ENCODE data around the gene ANKK1. TPM values are rescaled to one million over a fixed set of nuclear protein-coding genes. Genes with fewer than 3 reads are reported as not detected.

The ANKK1 gene
- total RNA-seq, 1 donor = not detected

DNA sequence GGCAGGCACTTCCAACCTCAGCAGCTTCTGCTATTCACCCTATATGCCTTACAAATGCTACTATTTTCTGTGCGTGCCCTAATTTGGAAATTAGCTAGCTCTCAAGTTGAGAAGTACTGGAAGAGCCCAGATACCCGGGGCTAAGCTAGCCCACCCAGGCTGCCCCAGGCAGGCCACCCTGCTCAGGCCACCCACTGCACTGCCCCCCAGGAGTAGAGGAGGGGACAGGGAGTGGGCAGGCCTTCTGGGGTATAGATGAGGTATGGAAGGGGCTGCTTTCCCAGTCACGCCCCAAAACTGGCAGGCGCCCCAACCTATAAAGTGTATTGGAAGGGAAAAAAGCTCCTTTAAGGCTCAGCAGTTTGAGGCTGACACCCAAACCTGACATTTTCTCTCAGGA, 44.2 kb downstream of the ANKK1 start:
- DNase-seq (ENCODE audit: low read depth) = no peak
- H3K4me3 ChIP-seq (ENCODE audit: low read depth, low read length) = no peak overlapping the region
- TF ChIP-seq, protein P1, sequence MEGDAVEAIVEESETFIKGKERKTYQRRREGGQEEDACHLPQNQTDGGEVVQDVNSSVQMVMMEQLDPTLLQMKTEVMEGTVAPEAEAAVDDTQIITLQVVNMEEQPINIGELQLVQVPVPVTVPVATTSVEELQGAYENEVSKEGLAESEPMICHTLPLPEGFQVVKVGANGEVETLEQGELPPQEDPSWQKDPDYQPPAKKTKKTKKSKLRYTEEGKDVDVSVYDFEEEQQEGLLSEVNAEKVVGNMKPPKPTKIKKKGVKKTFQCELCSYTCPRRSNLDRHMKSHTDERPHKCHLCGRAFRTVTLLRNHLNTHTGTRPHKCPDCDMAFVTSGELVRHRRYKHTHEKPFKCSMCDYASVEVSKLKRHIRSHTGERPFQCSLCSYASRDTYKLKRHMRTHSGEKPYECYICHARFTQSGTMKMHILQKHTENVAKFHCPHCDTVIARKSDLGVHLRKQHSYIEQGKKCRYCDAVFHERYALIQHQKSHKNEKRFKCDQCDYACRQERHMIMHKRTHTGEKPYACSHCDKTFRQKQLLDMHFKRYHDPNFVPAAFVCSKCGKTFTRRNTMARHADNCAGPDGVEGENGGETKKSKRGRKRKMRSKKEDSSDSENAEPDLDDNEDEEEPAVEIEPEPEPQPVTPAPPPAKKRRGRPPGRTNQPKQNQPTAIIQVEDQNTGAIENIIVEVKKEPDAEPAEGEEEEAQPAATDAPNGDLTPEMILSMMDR (IDR thresholded peaks at IDR 0.05; ENCODE audit: insufficient read depth, low read length) = no peak

DNA sequence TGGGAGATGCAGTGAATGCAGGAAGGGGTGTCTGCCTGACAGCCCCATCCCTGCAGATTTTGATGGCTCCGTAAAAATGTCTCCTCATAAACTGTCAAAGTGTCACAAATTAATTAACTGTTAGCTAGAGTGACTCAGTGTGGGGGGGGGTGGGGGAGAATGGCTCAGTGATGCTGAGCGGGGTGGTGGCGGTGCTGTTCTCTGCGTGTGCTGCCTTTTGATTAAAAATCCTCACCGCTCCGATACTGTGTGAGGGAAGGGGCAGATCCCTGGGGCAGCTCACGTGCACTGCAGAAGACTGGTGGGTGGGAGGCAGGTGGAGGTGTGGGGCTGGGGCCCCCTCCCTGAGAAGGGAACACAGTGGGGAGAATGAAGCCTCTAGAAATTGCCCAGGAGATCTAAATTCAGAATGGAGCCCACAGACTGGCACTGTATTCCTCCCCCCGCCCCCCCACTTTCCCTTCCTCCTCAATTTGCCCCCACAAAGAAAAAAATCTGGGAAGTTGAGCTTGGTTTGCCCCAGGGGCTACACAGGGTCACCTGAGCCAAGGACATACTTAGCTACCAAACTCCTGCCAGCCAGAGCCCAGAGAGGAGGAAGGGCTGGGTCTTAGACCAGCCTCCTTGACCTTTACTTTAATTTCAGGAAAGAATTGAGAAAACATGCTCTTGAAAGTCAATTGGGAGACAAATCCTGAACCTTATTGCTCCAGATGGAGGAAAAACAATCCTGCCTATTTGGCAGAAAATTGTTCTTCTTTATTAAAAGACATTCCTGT, 47.8 kb downstream of the ANKK1 start:
- H3K4me3 ChIP-seq (ENCODE audit: low read depth, low read length) = no peak overlapping the region
- TF ChIP-seq, protein P1 (IDR thresholded peaks at IDR 0.05; ENCODE audit: insufficient read depth, low read length) = no peak
- no peak for DNase-seq (ENCODE audit: low read depth)

DNA sequence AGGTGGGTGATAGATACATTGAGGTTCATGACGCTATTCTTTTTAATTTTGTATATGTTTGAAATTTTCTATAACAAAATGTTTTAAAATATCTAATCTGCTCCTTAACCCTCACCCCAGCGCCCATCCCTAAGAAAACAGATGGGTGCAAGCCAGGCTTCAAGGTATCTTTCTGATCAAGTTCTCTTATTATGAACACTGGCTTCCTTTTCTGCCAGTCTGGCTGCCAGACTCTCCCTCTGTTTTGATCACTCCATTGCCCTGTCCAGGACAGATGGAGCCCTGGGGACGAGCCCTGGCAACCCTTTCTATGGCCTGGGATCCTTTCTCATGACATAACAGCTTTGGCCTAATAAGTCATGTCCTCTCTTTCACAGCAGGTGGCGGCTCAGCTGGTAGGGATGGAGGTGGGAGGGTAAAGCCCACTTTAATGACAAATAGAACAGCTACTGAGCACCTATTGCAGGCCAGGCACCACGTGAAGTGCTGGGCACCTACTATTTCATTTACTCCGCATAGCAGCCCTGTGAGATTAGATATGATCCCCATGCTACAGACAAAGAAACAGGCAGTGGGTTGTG, 49.2 kb downstream of the ANKK1 start:
- TF ChIP-seq, protein P1 (IDR thresholded peaks at IDR 0.05; ENCODE audit: insufficient read depth, low read length) = no peak
- H3K4me3 ChIP-seq (ENCODE audit: low read depth, low read length) = no peak overlapping the region

DNA sequence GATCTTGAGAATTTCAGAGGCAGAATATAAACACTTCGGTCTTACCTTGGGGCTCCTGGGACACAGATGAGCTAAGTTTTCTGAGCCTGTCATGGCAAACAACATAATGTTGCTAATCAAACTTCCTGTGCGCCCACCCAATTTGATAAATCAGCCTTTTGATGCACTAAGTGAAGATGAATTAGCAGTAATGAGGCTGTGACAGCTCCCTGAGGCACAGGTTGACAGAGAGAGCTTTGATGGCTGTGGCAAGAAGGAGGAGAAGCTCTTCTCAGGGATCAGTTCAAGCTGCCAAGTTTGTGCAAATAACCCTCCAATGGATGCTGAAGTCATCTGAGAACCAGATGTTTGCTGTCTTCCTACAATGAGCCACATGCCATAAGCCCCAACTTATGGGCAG, 53.2 kb downstream of the ANKK1 start:
- DNase-seq (ENCODE audit: low read depth) = no peak
- TF ChIP-seq, protein P1 (IDR thresholded peaks at IDR 0.05; ENCODE audit: insufficient read depth, low read length) = no peak
- no peak overlapping the region for H3K4me3 ChIP-seq (ENCODE audit: low read depth, low read length)

More for the DNA sequence above, 49.2 kb downstream of the ANKK1 start:
- DNase-seq (ENCODE audit: low read depth) = no peak

DNA sequence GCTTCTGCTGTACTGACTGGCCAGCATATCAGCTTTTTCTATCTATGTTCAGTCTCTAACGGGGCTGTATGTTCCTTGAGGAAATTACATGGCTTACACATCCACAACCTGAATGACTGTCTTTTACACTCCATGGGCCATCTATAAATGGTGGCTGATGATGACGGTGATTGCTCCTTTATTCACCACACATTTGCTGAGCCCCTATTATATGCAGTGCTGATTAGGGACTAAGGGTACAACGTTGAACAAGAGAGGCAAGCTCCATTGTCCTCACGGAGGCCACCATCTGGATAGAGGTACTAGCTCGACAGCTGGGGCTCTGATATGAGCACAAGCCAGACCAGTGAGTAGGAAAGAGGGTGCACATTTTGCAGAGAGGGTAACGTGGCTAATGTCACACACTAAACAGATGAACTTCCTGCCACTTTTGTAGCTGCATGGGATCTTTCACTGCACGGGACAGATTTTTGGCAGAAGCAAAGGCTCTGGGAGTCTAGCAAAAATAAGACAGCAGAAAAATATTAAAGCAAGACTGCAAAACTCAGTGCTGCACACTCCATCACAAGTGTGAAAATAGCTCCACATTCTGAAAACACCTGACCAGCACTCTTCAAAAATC, 57.0 kb downstream of the ANKK1 start:
- H3K4me3 ChIP-seq (ENCODE audit: low read depth, low read length) = no peak overlapping the region
- no peak for DNase-seq (ENCODE audit: low read depth)
- TF ChIP-seq, protein P1 (IDR thresholded peaks at IDR 0.05; ENCODE audit: insufficient read depth, low read length) = no peak

DNA sequence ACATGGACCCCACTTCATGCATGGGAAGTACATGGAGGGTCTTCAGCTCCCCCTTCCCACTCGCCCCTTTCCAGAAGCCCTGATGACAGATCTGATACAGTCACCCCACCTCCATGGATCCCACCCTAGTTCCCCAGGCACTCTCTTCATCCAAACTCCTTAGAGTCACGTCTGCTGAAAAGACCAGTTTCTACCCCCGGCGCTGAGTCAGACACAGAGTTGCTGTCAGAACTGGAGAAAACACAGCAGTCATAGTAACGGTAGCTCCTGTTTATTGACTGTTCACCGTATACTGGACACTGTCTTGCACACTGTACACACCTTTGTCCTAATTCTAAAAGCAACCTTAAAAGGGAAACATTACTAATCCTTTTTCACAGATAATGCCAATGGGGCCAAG, 58.5 kb downstream of the ANKK1 start:
- TF ChIP-seq, protein P1 (IDR thresholded peaks at IDR 0.05; ENCODE audit: insufficient read depth, low read length) = no peak
- DNase-seq (ENCODE audit: low read depth) = no peak
- no peak overlapping the region for H3K4me3 ChIP-seq (ENCODE audit: low read depth, low read length)

Data from fibroblast of the aortic adventitia (primary cell).